Panc1 (cell line): ENCODE results near the gene FBXW7. TPM values are rescaled to one million over a fixed set of nuclear protein-coding genes. Genes with fewer than 3 reads are reported as not detected.

ENCODE experiments used
- ATAC-seq: fragments of 200-7000 bp; cut with Tn5 transposase; 2 replicates; pipeline ENCODE4 v1.9.1; 2020; ENCODE audit warnings: mild to moderate bottlenecking, moderate library complexity
- BruUV-seq: library from RNA; stranded (reverse); fragments of 400-500 nt; replicated peaks from 2 replicates; lab custom pipeline; 2021; lab: Mats Ljungman, UMichigan
- CTCF ChIA-PET: fragments of 300-600 bp; sonication (Branson Sonifier 250); formaldehyde crosslinking; loops from one replicate; lab custom pipeline; 2022; ENCODE audit warnings: antibody characterized with exemption; lab: Charles Lee
- POLR2A ChIA-PET: fragments of 300-600 bp; sonication (Branson Sonifier 250); formaldehyde crosslinking; loops from one replicate; lab custom pipeline; 2022; ENCODE audit warnings: antibody characterized with exemption; lab: Charles Lee
- DNase-seq: peaks from one replicate; pipeline ENCODE4 v3.0.0-alpha.2; 2010; ENCODE audit warnings: low read depth, low spot score
- H3K27ac ChIP-seq: 2 replicates; pipeline ENCODE4 v1.5.1; 2011; ENCODE audit warnings: mild to moderate bottlenecking, low read length, inconsistent platforms
- H3K27me3 ChIP-seq: fragments of 200-500 bp; sonication (Bioruptor generic); 2 replicates; pipeline ENCODE4 v1.6.0; 2014; ENCODE audit warnings: low read length, inconsistent platforms; ENCODE audit not compliant: control insufficient read depth, insufficient read depth
- H3K36me3 ChIP-seq: fragments of 200-500 bp; sonication (Bioruptor generic); 2 replicates; pipeline ENCODE4 v1.5.1; 2014; ENCODE audit warnings: inconsistent platforms, mild to moderate bottlenecking, low read length, moderate library complexity; ENCODE audit not compliant: control insufficient read depth, insufficient read depth
- H3K4me1 ChIP-seq: 2 replicates; pipeline ENCODE4 v1.5.1; 2011; ENCODE audit warnings: inconsistent platforms, mild to moderate bottlenecking, low read length, moderate library complexity; ENCODE audit not compliant: control insufficient read depth, insufficient read depth
- H3K4me3 ChIP-seq, 2 experiments: 2 replicates each; pipeline ENCODE4 v1.5.1; 2011 to 2012; ENCODE audit warnings: low read depth in 2 of 2, low read length in 2 of 2, mild to moderate bottlenecking in 2 of 2, inconsistent platforms in 1 of 2, moderate library complexity in 1 of 2
- H3K9me3 ChIP-seq: fragments of 200-500 bp; sonication (Bioruptor generic); 2 replicates; pipeline ENCODE4 v1.5.1; 2014; ENCODE audit warnings: low read depth, mild to moderate bottlenecking, inconsistent platforms, low read length, moderate library complexity; ENCODE audit not compliant: control insufficient read depth, insufficient read depth
- CTCF ChIP-seq: fragments of 450-650 bp; IDR thresholded peaks from 2 replicates; pipeline ENCODE4 v1.5.1; 2017; ENCODE audit warnings: mild to moderate bottlenecking
- POLR2AphosphoS5 ChIP-seq: IDR thresholded peaks from 2 replicates; pipeline ENCODE4 v1.6.1; 2012; ENCODE audit warnings: mild to moderate bottlenecking, low read depth, low read length, moderate library complexity
- REST ChIP-seq, 2 experiments: IDR thresholded peaks; 2 replicates each; pipeline ENCODE4 v1.6.1; 2011 to 2012; ENCODE audit warnings: low read depth in 2 of 2, control low read depth in 1 of 2, low read length in 1 of 2, mild to moderate bottlenecking in 1 of 2, moderate library complexity in 1 of 2; ENCODE audit not compliant: insufficient read depth in 1 of 2
- SIN3A ChIP-seq: IDR thresholded peaks from 2 replicates; pipeline ENCODE4 v1.6.1; 2012; ENCODE audit warnings: low read depth, mild to moderate bottlenecking, low read length, moderate library complexity, borderline replicate concordance; ENCODE audit not compliant: insufficient read depth
- TCF7L2 ChIP-seq: IDR thresholded peaks from 2 replicates; pipeline ENCODE4 v1.6.1; 2011; ENCODE audit warnings: mild to moderate bottlenecking, low read depth, low read length, inconsistent platforms
- in situ Hi-C: cut with HindIII; loops from 2 replicates; pipeline ENCODE4 v1.10.0; 2016; ENCODE audit warnings: low sequenced_read_pairs, low pct_unique_long_range_greater_than_20kb
- intact Hi-C: fragments of 100-400 bp; cut with micrococcal nuclease; formaldehyde crosslinking; loops from one replicate; pipeline ENCODE4 v1.10.0; 2022; ENCODE audit not compliant: unreplicated experiment
- total RNA-seq: library from RNA; stranded (reverse); gene quantifications from one replicate; pipeline ENCODE4 v1.2.1, GENCODE V29; 2021; ENCODE audit not compliant: unreplicated experiment

FBXW7 gene
- total RNA-seq, 1 experiment from 2014 or later = 16.2 TPM

GRCh38 chr4:152458801-152459302 is 77.0 kb downstream of the FBXW7 start:
- ChIA-PET CTCF (no interaction called here), POLR2A (no interaction called here)
- TF ChIP-seq REST (IDR thresholded peaks at IDR 0.05; ENCODE audit: insufficient read depth in 1 of 2, low read depth in 2 of 2, low read length in 1 of 2) (no peak), TCF7L2 (no peak), SIN3A (no peak), POLR2AphosphoS5 (no peak), CTCF (no peak)
- Histone ChIP-seq H3K4me1 (no peaks in the 10 kb centered on the region), H3K27ac (no peak overlapping the region), H3K27me3 (no peaks in the 10 kb centered on the region), H3K36me3 (no peaks in the 10 kb centered on the region), H3K4me3 (no peak overlapping the region), H3K9me3 (no peaks in the 10 kb centered on the region)
- intact Hi-C loops (no loop called here), in situ Hi-C loops (no loop called here)
- DNase-seq = no peak
- BruUV-seq = no TSS peak
- ATAC-seq = no peak

GRCh38 chr4:152456609-152457008 is 79.3 kb downstream of the FBXW7 start:
- intact Hi-C loops (no loop called here), in situ Hi-C loops (no loop called here)
- ChIA-PET POLR2A (no interaction called here), CTCF (no interaction called here)
- DNase-seq (no peak), ATAC-seq (no peak)
- H3K36me3 ChIP-seq = no peaks in the 10 kb centered on the region
- no TSS peak for BruUV-seq
- no peaks in the 10 kb centered on the region for H3K9me3 ChIP-seq
- H3K4me3 ChIP-seq = no peak overlapping the region
- TF ChIP-seq SIN3A = no peak
- no peak for TF ChIP-seq REST (IDR thresholded peaks at IDR 0.05; ENCODE audit: insufficient read depth in 1 of 2, low read depth in 2 of 2, low read length in 1 of 2)
- TF ChIP-seq POLR2AphosphoS5 = no peak
- no peak for TF ChIP-seq TCF7L2
- no peak for TF ChIP-seq CTCF
- no peaks in the 10 kb centered on the region for H3K27me3 ChIP-seq
- no peaks in the 10 kb centered on the region for H3K4me1 ChIP-seq
- no peak overlapping the region for H3K27ac ChIP-seq
